ENCODE measurements around the gene SUZ12. TPM values are rescaled to one million over a fixed set of nuclear protein-coding genes. Genes with fewer than 3 reads are reported as not detected.
"Not testable (repeated sequence)": the region's sequence is repeated elsewhere in the genome, so short reads cannot be mapped to it uniquely, and the experiment has no call there.

Gene SUZ12
- polyA plus RNA-seq, 1 donor, result 35.8 TPM

DNA sequence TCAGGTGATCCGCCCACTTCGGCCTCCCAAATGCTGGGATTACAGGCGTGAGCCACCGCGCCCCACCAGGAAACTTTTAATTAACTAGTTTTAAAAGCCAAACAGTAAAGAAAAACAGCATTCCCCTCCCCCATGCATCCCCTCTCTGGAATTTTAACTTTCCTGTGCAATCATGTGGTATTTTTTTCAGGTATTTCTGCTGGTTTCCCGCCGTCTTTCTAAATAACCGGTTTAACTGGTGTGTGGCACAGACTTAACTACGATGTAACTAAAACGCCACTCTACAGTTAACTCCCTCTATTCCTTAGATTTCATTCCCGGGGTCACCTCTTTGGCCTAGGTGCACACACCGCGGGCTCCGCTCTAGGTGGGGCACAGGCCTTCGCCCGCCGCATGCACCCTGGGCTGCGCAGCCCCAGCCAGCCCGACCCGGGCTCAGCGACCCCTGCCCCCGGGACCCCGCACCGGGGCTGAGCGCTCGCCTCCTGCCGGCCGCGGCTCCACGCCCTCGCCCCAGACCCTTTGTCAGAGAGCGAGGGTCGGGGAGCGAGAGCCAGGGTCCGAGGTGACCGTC, 20.2 kb upstream of the SUZ12 start:
- H3K9me3 ChIP-seq (ENCODE audit: control insufficient read depth, low read depth, low read length), result no peaks in the 10 kb centered on the region
- H3K27ac ChIP-seq (ENCODE audit: low read length), result no peak overlapping the region
- no peaks in the 10 kb centered on the region for H3K36me3 ChIP-seq (ENCODE audit: control insufficient read depth, insufficient read depth, low read length)
- H3K4me3 ChIP-seq (ENCODE audit: low read length), result no peak overlapping the region
- no peak for DNase-seq
- H3K27me3 ChIP-seq (ENCODE audit: control insufficient read depth, insufficient read depth, low read length), result peaks cover 31% of the 10 kb centered on the region
- no peaks in the 10 kb centered on the region for H3K4me1 ChIP-seq (ENCODE audit: control insufficient read depth, insufficient read depth, low read length)
- 100% methylated on average over 5 of the region's 36 CpGs for WGBS (ENCODE audit: insufficient coverage, low lambda C conversion rate)

DNA sequence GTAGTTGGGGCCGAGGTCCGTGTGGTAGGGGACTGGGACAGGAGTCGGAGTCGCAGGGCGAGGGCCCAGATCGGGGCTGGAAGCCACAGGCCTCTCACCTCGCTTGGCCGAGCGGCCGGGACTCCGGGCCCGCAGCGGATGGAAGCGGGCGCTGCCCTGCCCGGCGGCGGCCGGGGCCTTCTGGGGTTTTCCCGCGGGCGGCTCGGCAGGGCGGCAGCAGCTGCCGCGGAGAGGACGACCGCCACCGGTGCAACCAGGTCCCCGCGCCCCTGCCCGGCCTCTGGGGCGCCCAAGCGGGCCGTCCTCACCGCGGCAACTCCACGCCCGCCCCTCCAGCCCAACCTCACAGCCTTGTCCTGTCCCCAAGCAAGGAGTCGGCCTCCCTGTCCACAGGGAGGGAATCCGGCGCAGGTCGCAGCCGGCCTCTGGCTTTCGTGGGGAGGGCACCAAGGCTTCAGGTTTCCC, 19.7 kb upstream of the SUZ12 start:
- WGBS (ENCODE audit: insufficient coverage, low lambda C conversion rate), result no CpG with 5 or more reads among the region's 45 CpGs
- no peak for DNase-seq
- no peaks in the 10 kb centered on the region for H3K4me1 ChIP-seq (ENCODE audit: control insufficient read depth, insufficient read depth, low read length)
- H3K4me3 ChIP-seq (ENCODE audit: low read length), result no peak overlapping the region
- no peaks in the 10 kb centered on the region for H3K9me3 ChIP-seq (ENCODE audit: control insufficient read depth, low read depth, low read length)
- peaks cover 31% of the 10 kb centered on the region for H3K27me3 ChIP-seq (ENCODE audit: control insufficient read depth, insufficient read depth, low read length)
- no peak overlapping the region for H3K27ac ChIP-seq (ENCODE audit: low read length)
- no peaks in the 10 kb centered on the region for H3K36me3 ChIP-seq (ENCODE audit: control insufficient read depth, insufficient read depth, low read length)

DNA sequence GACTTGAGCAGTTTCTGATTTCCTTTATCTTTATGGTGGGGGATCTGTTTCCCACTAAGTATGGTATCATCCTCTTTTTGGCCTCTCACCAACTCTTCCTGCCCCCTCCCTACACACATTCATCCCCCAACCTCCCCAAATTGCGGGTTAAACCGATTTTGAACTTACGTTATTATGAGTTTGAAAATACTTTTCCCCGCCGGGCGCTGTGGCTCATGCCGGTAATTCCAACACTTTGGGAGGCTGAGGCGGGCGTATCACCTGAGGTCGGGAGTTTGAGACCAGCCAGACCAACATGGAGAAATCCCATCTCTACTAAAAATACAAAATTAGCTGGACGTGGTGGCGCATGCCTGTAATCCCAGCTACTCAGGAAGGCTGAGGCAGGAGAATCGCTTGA, 19.1 kb upstream of the SUZ12 start:
- H3K4me1 ChIP-seq (ENCODE audit: control insufficient read depth, insufficient read depth, low read length); DNase-seq; H3K27ac ChIP-seq (ENCODE audit: low read length); H3K36me3 ChIP-seq (ENCODE audit: control insufficient read depth, insufficient read depth, low read length); H3K9me3 ChIP-seq (ENCODE audit: control insufficient read depth, low read depth, low read length); H3K4me3 ChIP-seq (ENCODE audit: low read length): not testable (repeated sequence)
- H3K27me3 ChIP-seq (ENCODE audit: control insufficient read depth, insufficient read depth, low read length), result peaks cover 31% of the 10 kb centered on the region
- 94% methylated on average over 3 of the region's 13 CpGs for whole genome bisulfite sequencing (ENCODE audit: insufficient coverage, low lambda C conversion rate)

DNA sequence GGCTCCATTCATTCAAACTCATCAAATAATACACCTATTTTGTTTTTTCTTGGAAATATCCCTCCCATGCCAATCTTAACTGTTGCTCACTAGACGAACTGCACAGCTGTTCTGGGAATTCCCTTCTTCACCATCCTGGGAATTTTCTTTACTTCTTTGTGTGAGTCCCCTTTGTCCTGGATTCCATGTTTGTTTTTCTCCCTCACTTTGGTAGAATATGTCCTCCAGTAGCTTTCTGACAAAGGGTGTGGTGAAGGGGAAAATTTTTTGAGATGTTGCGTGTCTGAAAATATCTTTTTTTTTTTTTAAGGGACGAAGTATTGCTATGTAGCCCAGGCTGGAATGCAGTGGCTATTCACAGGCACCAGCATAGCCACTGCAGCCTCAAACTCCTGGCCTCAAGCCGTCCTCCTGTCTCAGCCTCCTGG, 18.1 kb upstream of the SUZ12 start:
- no peaks in the 10 kb centered on the region for H3K4me1 ChIP-seq (ENCODE audit: control insufficient read depth, insufficient read depth, low read length)

DNA sequence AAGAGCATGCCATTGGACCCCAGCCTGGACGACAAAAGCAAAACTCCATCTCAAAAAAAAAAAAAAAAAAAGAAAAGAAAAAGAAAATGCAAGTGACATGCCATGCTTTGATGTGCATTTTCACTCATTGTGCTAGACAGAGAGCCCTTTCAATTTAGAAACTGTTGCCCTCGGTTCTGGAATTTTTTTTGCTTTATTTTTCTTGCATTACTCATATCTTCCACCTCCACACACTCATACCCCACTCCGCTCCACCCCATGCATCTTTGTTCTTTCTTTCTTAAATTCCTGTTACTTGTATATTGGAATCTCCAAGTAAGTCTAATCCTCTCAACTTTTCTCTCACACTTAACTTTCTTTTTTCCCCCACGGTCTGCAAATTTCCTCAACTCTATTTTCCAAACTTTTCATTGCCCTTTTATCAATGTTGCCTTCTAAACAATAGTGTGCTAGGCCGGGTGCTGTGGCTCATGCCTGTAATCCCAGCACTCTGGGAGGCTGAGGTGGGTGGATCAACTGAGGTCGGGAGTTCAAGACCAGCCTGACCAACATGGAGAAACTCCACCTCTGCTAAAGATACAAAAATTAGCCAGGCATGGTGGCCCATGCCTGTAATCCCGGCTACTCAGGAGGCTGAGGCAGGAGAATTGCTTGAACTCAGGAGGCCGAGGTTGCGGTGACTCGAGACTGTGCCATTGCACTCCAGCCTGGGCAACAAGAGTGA, 16.8 kb upstream of the SUZ12 start:
- H3K4me1 ChIP-seq (ENCODE audit: control insufficient read depth, insufficient read depth, low read length), result no peaks in the 10 kb centered on the region
- WGBS (ENCODE audit: insufficient coverage, low lambda C conversion rate), result 69% methylated on average over 3 of the region's 10 CpGs
- H3K9me3 ChIP-seq (ENCODE audit: control insufficient read depth, low read depth, low read length), result no peaks in the 10 kb centered on the region
- H3K36me3 ChIP-seq (ENCODE audit: control insufficient read depth, insufficient read depth, low read length), result no peaks in the 10 kb centered on the region
- no peak overlapping the region for H3K27ac ChIP-seq (ENCODE audit: low read length)
- peaks cover 31% of the 10 kb centered on the region for H3K27me3 ChIP-seq (ENCODE audit: control insufficient read depth, insufficient read depth, low read length)
- DNase-seq, result no peak
- H3K4me3 ChIP-seq (ENCODE audit: low read length), result no peak overlapping the region

More for the DNA sequence above, 18.1 kb upstream of the SUZ12 start:
- Histone ChIP-seq H3K4me3 (ENCODE audit: low read length) (no peak overlapping the region), H3K27me3 (ENCODE audit: control insufficient read depth, insufficient read depth, low read length) (peaks cover 31% of the 10 kb centered on the region), H3K9me3 (ENCODE audit: control insufficient read depth, low read depth, low read length) (no peaks in the 10 kb centered on the region), H3K36me3 (ENCODE audit: control insufficient read depth, insufficient read depth, low read length) (no peaks in the 10 kb centered on the region), H3K27ac (ENCODE audit: low read length) (no peak overlapping the region)
- WGBS (ENCODE audit: insufficient coverage, low lambda C conversion rate), result no CpG with 5 or more reads among the region's 4 CpGs
- no peak for DNase-seq

DNA sequence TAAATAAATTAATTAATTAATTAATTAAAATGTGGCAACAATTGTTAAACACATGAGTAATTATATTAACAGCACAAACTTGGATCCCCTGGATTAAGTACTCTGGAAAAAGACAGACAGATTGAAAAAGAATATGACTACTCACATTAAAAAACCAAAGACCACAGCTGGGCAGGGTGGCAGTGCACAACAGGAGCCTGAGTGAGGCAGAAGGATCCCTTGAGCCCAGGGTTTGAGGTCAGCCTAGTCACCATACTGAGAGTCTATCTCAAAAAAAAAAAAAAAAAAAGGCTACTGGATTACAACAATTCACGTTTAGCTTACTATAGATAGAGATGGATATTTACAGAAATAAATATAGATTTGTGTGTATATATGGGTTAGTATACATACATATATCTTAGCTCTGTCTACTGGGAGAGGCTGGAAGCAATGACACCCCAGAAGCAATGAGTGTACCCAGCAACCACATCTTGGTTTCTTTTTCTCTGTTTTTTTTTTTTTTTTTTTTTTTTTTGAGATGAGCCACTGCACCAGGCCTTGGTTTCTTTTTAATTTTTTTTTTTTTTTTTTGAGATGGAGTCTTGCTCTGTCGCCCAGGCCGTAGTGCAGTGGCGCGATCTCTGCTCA, 10.6 kb upstream of the SUZ12 start:
- no CpG with 5 or more reads among the region's 5 CpGs for WGBS (ENCODE audit: insufficient coverage, low lambda C conversion rate)
- Histone ChIP-seq H3K27ac (ENCODE audit: low read length) (no peak overlapping the region), H3K36me3 (ENCODE audit: control insufficient read depth, insufficient read depth, low read length) (no peaks in the 10 kb centered on the region), H3K27me3 (ENCODE audit: control insufficient read depth, insufficient read depth, low read length) (no peaks in the 10 kb centered on the region), H3K4me3 (ENCODE audit: low read length) (no peak overlapping the region), H3K9me3 (ENCODE audit: control insufficient read depth, low read depth, low read length) (no peaks in the 10 kb centered on the region), H3K4me1 (ENCODE audit: control insufficient read depth, insufficient read depth, low read length) (no peaks in the 10 kb centered on the region)
- no peak for DNase-seq

DNA sequence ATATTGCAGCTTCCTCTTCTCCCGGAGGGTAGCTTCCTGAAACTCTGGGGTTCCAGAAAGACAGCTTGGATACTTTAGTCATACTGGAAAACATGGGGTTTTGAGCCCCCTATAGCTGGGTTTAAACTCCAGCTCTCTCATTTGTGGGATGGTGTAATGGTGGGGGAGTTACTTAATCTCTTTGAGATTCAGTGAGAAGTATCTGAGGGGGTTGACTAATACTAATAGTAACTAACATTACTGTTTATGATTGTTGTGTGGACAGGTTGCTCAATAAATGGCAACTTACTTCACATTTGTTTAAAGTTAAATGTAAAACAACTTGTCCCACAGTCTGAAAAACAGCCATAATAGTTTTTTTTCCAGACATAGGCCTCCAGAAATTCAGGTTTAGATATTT, 5.1 kb upstream of the SUZ12 start:
- no peaks in the 10 kb centered on the region for H3K27me3 ChIP-seq (ENCODE audit: control insufficient read depth, insufficient read depth, low read length)
- H3K4me1 ChIP-seq (ENCODE audit: control insufficient read depth, insufficient read depth, low read length), result no peaks in the 10 kb centered on the region
- no peaks in the 10 kb centered on the region for H3K36me3 ChIP-seq (ENCODE audit: control insufficient read depth, insufficient read depth, low read length)
- no peak overlapping the region for H3K27ac ChIP-seq (ENCODE audit: low read length)
- WGBS (ENCODE audit: insufficient coverage, low lambda C conversion rate), result no CpG with 5 or more reads among the region's 1 CpG
- H3K9me3 ChIP-seq (ENCODE audit: control insufficient read depth, low read depth, low read length), result no peaks in the 10 kb centered on the region
- no peak overlapping the region for H3K4me3 ChIP-seq (ENCODE audit: low read length)
- no peak for DNase-seq

DNA sequence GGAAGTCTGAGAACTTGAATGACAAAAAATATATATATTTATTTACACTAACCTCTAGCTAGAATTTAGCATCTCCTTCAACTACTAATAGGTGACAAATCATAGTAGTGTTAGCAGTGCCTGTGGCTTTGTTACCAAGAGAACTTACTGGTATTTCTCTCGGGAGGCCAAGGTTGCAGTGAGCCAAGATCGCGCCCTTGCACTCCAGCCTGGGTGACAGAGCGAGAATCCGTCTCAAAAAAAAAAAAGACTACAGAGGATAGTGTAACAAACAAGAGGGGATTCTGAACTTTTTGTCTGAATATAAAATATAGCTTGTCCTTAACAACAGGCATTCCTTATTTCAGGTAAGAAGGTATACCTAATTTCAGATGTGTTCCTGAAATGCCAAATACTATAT, 1.3 kb upstream of the SUZ12 start:
- H3K36me3 ChIP-seq (ENCODE audit: control insufficient read depth, insufficient read depth, low read length), result no peaks in the 10 kb centered on the region
- no peaks in the 10 kb centered on the region for H3K9me3 ChIP-seq (ENCODE audit: control insufficient read depth, low read depth, low read length)

DNA sequence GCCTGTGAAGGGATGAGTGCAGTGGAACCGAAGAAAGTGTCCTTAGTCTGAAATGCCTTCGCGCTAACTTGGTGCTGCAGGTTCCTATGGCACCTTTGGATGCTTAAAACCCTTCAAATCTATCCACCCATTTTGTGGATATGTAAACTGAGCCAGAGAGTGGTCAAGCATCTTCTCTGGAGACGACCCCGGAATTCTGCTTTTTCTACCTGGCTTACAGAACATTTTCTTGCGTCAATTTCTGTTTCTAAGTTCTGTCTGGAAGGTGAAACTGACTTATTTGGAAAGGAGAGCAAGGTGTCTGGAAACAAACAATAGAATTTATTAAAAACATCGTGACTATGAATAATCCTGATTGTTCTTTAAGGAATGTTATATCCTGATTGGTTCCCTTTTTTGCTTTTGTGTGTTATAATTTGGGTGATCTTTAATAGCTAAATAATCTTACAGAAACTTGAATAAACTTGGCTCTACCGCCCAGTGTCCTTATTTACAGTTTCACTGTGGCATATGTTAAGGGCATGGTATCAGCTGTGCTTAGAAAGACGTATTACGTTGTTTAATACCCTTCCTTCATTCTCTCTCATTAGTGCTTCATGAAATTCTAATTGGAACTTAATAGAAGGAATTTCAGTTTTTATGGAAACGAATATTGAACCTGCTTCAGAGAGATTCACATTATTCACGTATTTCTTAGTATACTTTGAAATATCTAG, 1.3 kb downstream of the SUZ12 start:
- not testable (repeated sequence) for H3K4me1 ChIP-seq (ENCODE audit: control insufficient read depth, insufficient read depth, low read length); H3K36me3 ChIP-seq (ENCODE audit: control insufficient read depth, insufficient read depth, low read length); H3K27me3 ChIP-seq (ENCODE audit: control insufficient read depth, insufficient read depth, low read length); H3K27ac ChIP-seq (ENCODE audit: low read length); H3K9me3 ChIP-seq (ENCODE audit: control insufficient read depth, low read depth, low read length)
- no CpG with 5 or more reads among the region's 12 CpGs for WGBS (ENCODE audit: insufficient coverage, low lambda C conversion rate)
- DNase-seq, result peak in 1 of 2 donors; percentile 32
- peak overlapping the region; percentile 31 for H3K4me3 ChIP-seq (ENCODE audit: low read length)

More for the DNA sequence above, 1.3 kb upstream of the SUZ12 start:
- Histone ChIP-seq H3K27ac (ENCODE audit: low read length) (no peak overlapping the region), H3K27me3 (ENCODE audit: control insufficient read depth, insufficient read depth, low read length) (no peaks in the 10 kb centered on the region), H3K4me3 (ENCODE audit: low read length) (no peak overlapping the region), H3K4me1 (ENCODE audit: control insufficient read depth, insufficient read depth, low read length) (no peaks in the 10 kb centered on the region)
- DNase-seq, result no peak
- WGBS (ENCODE audit: insufficient coverage, low lambda C conversion rate), result no CpG with 5 or more reads among the region's 5 CpGs

DNA sequence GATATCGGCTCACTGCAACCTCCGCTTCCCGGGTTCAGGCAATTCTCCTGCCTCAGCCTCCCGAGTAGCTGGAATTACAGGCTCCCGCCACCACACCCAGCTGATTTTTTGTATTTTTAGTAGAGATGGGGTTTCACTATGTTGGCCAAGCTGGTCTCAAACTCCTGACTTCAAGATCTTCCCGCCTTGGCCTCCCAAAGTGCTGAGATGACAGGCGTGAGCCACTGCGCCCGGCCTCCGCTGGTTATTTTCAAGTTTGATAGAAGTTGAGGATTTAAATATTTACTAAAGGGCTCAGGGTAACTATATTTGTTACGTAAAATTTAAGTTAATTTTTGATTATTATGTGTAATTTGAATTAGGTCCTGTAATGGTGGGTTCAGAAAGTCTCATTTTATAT, 5.1 kb downstream of the SUZ12 start:
- H3K9me3 ChIP-seq (ENCODE audit: control insufficient read depth, low read depth, low read length); H3K27me3 ChIP-seq (ENCODE audit: control insufficient read depth, insufficient read depth, low read length); H3K27ac ChIP-seq (ENCODE audit: low read length); H3K4me1 ChIP-seq (ENCODE audit: control insufficient read depth, insufficient read depth, low read length); DNase-seq; H3K4me3 ChIP-seq (ENCODE audit: low read length): not testable (repeated sequence)
- peaks cover 15% of the 10 kb centered on the region for H3K36me3 ChIP-seq (ENCODE audit: control insufficient read depth, insufficient read depth, low read length)
- WGBS (ENCODE audit: insufficient coverage, low lambda C conversion rate), result 100% methylated on average over 1 of the region's 11 CpGs
